Bronchial epithelial cell (primary cell): ENCODE results near the gene PKD1L1. TPM values are rescaled to one million over a fixed set of nuclear protein-coding genes. Genes with fewer than 3 reads are reported as not detected.
A peak's percentile ranks its signal among the peaks of the same experiment; 100 is the strongest.

Experiments
- DNase-seq: peaks from one replicate; pipeline ENCODE4 v3.0.0-alpha.2; 2010; ENCODE audit warnings: low read depth
- FAIRE-seq: peaks from 2 replicates; lab custom pipeline; 2011; peaks lifted over from hg19 to GRCh38; lab: Jason Lieb, UNC
- H3K27me3 ChIP-seq: 2 replicates; pipeline ENCODE4 v1.5.1; 2011; ENCODE audit warnings: low read length; ENCODE audit not compliant: control insufficient read depth, insufficient read depth
- H3K36me3 ChIP-seq: 2 replicates; pipeline ENCODE4 v1.5.1; 2011; ENCODE audit warnings: low read length; ENCODE audit not compliant: control insufficient read depth, insufficient read depth
- H3K4me3 ChIP-seq: 2 replicates; pipeline ENCODE4 v1.5.1; 2011; ENCODE audit warnings: mild to moderate bottlenecking, low read depth, low read length, control low read depth
- total RNA-seq: library from RNA; depleted of rRNA; stranded (reverse); fragments of >200 nt; gene quantifications from 2 replicates; pipeline ENCODE4 v1.2.1, GENCODE V29; 2014
- TF ChIP-seq, protein P1 (sequence below): IDR thresholded peaks from 2 replicates; pipeline ENCODE4 v1.5.1; 2011; ENCODE audit warnings: mild to moderate bottlenecking, moderate library complexity, low read length, control low read depth, inconsistent platforms; ENCODE audit not compliant: insufficient read depth, severe bottlenecking

PKD1L1 gene
- total RNA-seq, 1 donor from 2014 or later: under 0.01 TPM

GRCh38 chr7:47725031-47725780 lies 223.1 kb downstream of the PKD1L1 start:
- H3K36me3 ChIP-seq: no peaks in the 10 kb centered on the region
- TF ChIP-seq, protein P1, sequence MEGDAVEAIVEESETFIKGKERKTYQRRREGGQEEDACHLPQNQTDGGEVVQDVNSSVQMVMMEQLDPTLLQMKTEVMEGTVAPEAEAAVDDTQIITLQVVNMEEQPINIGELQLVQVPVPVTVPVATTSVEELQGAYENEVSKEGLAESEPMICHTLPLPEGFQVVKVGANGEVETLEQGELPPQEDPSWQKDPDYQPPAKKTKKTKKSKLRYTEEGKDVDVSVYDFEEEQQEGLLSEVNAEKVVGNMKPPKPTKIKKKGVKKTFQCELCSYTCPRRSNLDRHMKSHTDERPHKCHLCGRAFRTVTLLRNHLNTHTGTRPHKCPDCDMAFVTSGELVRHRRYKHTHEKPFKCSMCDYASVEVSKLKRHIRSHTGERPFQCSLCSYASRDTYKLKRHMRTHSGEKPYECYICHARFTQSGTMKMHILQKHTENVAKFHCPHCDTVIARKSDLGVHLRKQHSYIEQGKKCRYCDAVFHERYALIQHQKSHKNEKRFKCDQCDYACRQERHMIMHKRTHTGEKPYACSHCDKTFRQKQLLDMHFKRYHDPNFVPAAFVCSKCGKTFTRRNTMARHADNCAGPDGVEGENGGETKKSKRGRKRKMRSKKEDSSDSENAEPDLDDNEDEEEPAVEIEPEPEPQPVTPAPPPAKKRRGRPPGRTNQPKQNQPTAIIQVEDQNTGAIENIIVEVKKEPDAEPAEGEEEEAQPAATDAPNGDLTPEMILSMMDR: no peak
- FAIRE-seq (no peak), DNase-seq (peak; percentile 79)
- no peaks in the 10 kb centered on the region for H3K27me3 ChIP-seq
- no peak overlapping the region for H3K4me3 ChIP-seq

Other genes with a start within 250 kb of the PKD1L1 start
- 19.5 and 19.7 TPM in 2 replicates for gene HUS1, start 31.1 kb upstream of the PKD1L1 start, total RNA-seq
- gene SUN3, start 80.6 kb upstream of the PKD1L1 start, total RNA-seq: 0.51 and 0.79 TPM in 2 replicates
- gene C7orf57, start 87.1 kb upstream of the PKD1L1 start, total RNA-seq: 0.53 and 2.4 TPM in 2 replicates
- gene UPP1, start 140.8 kb upstream of the PKD1L1 start, total RNA-seq: 762 and 1,034 TPM in 2 replicates
- 0.79 and 1.2 TPM in 2 replicates for gene ABCA13, start 223.0 kb upstream of the PKD1L1 start, total RNA-seq